Effector memory CD8-positive, alpha-beta T cell (primary cell): ENCODE data around the gene PPARD.

Source experiments
- ATAC-seq: fragments of 150-1000 bp; cut with Tn5 transposase; replicated peaks from 2 replicates; pipeline ENCODE4 v1.10.0; 2021; ENCODE audit warnings: mild to moderate bottlenecking, moderate library complexity
- DNase-seq, 3 experiments: peaks; one replicate each; pipeline ENCODE4 v3.0.0; 2021
- H3K27ac Mint-ChIP-seq, 2 donors: one replicate each; pipeline ENCODE4 v1.8.0; 2022; ENCODE audit warnings: mild to moderate bottlenecking in 2 of 2, mixed read lengths in 2 of 2, moderate library complexity in 2 of 2
- H3K27me3 Mint-ChIP-seq, 2 donors: one replicate each; pipeline ENCODE4 v1.8.0; 2022; ENCODE audit warnings: mixed read lengths in 2 of 2
- H3K36me3 Mint-ChIP-seq: one replicate; pipeline ENCODE4 v1.8.0; 2022; ENCODE audit warnings: mild to moderate bottlenecking, moderate library complexity, mixed read lengths; ENCODE audit not compliant: insufficient read depth
- H3K4me1 Mint-ChIP-seq, 2 donors: one replicate each; pipeline ENCODE4 v1.8.0; 2022; ENCODE audit warnings: low read depth in 2 of 2, mixed read lengths in 2 of 2
- H3K4me3 Mint-ChIP-seq, 2 donors: one replicate each; pipeline ENCODE4 v1.8.0; 2022; ENCODE audit warnings: mild to moderate bottlenecking in 2 of 2, mixed read lengths in 2 of 2, moderate library complexity in 2 of 2
- H3K9me3 Mint-ChIP-seq, 2 donors: one replicate each; pipeline ENCODE4 v1.8.0; 2022; ENCODE audit warnings: mixed read lengths in 2 of 2

Gene PPARD

GRCh38 chr6:35368038-35368887 is 25.9 kb downstream of the PPARD start:
- Mint-ChIP-seq H3K4me3 (no peak overlapping the region), H3K27ac (peak overlapping the region in 1 of 2 donors; percentile 1), H3K4me1 (peaks cover 33 to 43% of the 10 kb centered on the region in 2 donors), H3K27me3 (no peaks in the 10 kb centered on the region), H3K9me3 (no peaks in the 10 kb centered on the region), H3K36me3 (peaks cover 4% of the 10 kb centered on the region)
- DNase-seq (no peak), ATAC-seq (no peak)

DNA sequence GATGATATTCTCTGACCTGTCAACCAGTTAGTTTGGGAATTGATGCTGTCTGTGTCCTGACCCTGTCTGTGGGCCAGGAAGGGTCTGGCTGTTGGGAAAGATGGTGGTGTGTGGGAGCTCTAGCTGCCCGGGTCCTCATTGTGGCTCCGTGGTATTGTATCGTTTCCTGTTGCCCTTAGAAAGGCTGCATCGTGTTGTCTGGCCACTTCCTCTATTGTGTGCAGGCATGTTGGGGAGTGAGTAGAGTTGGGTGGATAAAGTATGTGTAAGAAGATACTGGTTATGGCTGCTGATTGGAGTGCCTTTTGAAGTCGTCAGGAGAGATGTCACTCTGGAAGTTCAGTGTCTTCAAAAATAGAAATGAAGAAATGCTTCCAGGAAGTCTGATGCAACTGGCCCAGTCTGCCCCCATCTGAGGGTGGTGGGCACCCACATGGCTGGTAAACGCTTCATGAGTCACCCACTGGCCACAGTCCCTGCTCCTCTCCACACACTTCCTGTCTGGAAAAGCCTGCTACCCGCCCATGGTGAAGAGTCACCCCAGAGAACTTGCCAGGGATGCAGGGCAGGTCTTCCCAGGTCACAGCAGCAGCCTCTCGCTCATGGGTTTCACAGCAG is 27.9 kb downstream of the PPARD start:
- DNase-seq (no peak), ATAC-seq (peak; percentile 79)
- Mint-ChIP-seq H3K36me3 (peaks cover 2% of the 10 kb centered on the region), H3K27ac (peak overlapping the region; percentile 46 to 92), H3K9me3 (no peaks in the 10 kb centered on the region), H3K4me1 (peaks cover 33 to 41% of the 10 kb centered on the region in 2 donors), H3K4me3 (peak overlapping the region; percentile 63 to 66), H3K27me3 (no peaks in the 10 kb centered on the region)

- no peaks in the 10 kb centered on the region for H3K27me3 Mint-ChIP-seq
- H3K36me3 Mint-ChIP-seq = peaks cover 2% of the 10 kb centered on the region
- H3K27ac Mint-ChIP-seq = peak overlapping the region; percentile 46 to 92
- no peaks in the 10 kb centered on the region for H3K9me3 Mint-ChIP-seq
- peaks cover 33 to 38% of the 10 kb centered on the region in 2 donors for H3K4me1 Mint-ChIP-seq
- no peak for DNase-seq
- H3K4me3 Mint-ChIP-seq = peak overlapping the region; percentile 63 to 66
- no peak for ATAC-seq
Measured at GRCh38 chr6:35370785-35371493, 28.6 kb downstream of the PPARD start.

DNA sequence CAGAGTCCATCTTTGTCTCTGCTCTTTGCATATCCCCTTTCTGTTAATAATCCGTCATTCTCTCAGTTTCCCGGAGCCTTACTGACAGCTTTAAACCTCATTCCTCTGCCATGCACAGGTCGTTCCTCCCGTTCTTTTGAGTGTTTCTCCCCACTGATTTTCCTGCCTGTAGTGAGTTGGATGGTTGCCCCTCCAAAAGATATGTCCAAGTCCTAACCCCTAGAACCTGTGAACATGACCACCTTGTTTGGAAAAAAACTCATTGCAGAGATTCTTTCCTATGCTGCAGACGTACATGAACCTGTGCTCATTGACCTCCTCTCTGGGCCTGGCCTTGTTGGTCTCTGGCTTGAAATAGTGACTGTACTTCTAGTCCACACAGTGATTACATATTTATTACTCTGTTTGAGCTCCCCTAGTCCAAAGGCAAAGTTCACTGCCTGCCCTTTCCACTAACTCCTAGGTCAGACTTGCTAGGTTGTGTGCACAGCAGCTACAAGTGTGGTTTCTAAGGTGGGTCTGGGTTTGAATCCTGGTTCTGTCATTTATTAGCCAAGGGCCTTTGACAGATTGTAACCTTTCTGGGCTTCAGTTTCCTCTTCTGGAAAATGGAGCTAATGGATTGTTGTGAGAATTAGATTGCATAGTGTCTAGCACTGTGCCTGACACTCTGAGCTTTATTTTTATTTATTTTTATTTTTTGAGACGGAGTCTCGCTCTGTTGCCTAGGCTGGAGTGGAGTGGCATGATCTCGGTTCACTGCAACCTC is 29.3 kb downstream of the PPARD start:
- H3K9me3 Mint-ChIP-seq = no peaks in the 10 kb centered on the region
- peaks cover 39 to 42% of the 10 kb centered on the region in 2 donors for H3K4me1 Mint-ChIP-seq
- ATAC-seq = no peak
- no peaks in the 10 kb centered on the region for H3K27me3 Mint-ChIP-seq
- H3K4me3 Mint-ChIP-seq = peak overlapping the region; percentile 63 to 66
- peak overlapping the region; percentile 46 to 92 for H3K27ac Mint-ChIP-seq
- DNase-seq = no peak
- peaks cover 2% of the 10 kb centered on the region for H3K36me3 Mint-ChIP-seq

DNA sequence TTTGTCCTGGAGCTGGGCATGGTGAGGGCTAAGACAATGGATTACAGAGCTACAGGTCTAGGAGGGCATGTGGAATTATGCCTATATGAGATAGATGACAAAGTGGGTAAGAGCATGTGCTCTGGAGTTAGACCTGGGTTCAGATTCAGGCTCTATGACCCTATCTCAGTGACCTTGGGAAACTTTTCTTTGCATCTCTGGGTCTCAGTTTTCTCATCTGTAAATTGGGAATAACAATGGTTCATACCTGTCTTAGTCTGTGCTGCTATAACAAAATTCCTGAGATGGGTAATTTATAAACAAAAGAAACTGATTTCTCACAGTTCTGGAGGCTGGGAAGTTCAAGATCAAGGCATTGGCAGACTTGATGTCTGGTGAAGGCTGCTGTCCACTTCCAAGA is 30.3 kb downstream of the PPARD start:
- no peak for ATAC-seq
- Mint-ChIP-seq H3K36me3 (peaks cover 2% of the 10 kb centered on the region), H3K27ac (no peak overlapping the region), H3K27me3 (no peaks in the 10 kb centered on the region), H3K4me3 (no peak overlapping the region), H3K4me1 (peaks cover 39 to 41% of the 10 kb centered on the region in 2 donors), H3K9me3 (no peaks in the 10 kb centered on the region)
- no peak for DNase-seq

DNA sequence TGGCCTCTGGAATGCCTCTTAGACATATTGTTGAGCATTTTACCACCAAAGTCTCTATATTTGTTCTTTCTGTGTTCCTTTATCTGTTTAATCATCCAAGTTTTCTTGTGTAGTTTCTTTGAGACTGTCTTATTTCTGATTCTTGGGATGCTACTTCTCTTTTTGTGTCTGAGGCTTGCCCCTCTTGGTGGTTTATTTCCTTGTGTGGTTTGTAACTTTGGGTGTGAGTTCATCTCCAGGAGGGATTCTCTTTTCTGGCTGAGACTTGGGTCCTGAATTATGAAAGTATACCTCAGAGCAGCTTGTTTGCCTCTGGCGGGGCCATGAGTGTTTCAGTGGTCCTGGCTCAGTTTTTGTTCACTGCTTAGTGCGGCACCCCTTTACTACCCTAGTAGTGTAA is 33.9 kb downstream of the PPARD start:
- ATAC-seq (no peak), DNase-seq (no peak)
- Mint-ChIP-seq H3K9me3 (no peaks in the 10 kb centered on the region), H3K4me3 (no peak overlapping the region), H3K4me1 (peaks cover 16 to 21% of the 10 kb centered on the region in 2 donors), H3K36me3 (peaks cover 9% of the 10 kb centered on the region), H3K27me3 (no peaks in the 10 kb centered on the region), H3K27ac (peak overlapping the region in 1 of 2 donors; percentile 7)

GRCh38 chr6:35377002-35377401 is 34.6 kb downstream of the PPARD start:
- no peak overlapping the region for H3K4me3 Mint-ChIP-seq
- H3K9me3 Mint-ChIP-seq = no peaks in the 10 kb centered on the region
- peaks cover 11 to 15% of the 10 kb centered on the region in 2 donors for H3K4me1 Mint-ChIP-seq
- no peak for DNase-seq
- no peaks in the 10 kb centered on the region for H3K27me3 Mint-ChIP-seq
- H3K27ac Mint-ChIP-seq = no peak overlapping the region
- ATAC-seq = no peak
- peaks cover 12% of the 10 kb centered on the region for H3K36me3 Mint-ChIP-seq

- Mint-ChIP-seq H3K4me1 (peaks cover 11 to 18% of the 10 kb centered on the region in 2 donors), H3K4me3 (no peak overlapping the region), H3K27me3 (no peaks in the 10 kb centered on the region), H3K27ac (no peak overlapping the region), H3K36me3 (peaks cover 16% of the 10 kb centered on the region), H3K9me3 (no peaks in the 10 kb centered on the region)
- DNase-seq = no peak
- no peak for ATAC-seq
Measured at GRCh38 chr6:35378261-35378660, 35.9 kb downstream of the PPARD start.

GRCh38 chr6:35381132-35381531 is 38.8 kb downstream of the PPARD start:
- DNase-seq (no peak), ATAC-seq (no peak)
- H3K36me3 Mint-ChIP-seq = peaks cover 16% of the 10 kb centered on the region
- no peak overlapping the region for H3K4me3 Mint-ChIP-seq
- no peak overlapping the region for H3K27ac Mint-ChIP-seq
- no peaks in the 10 kb centered on the region for H3K9me3 Mint-ChIP-seq
- H3K4me1 Mint-ChIP-seq = peaks cover 14 to 21% of the 10 kb centered on the region in 2 donors
- H3K27me3 Mint-ChIP-seq = no peaks in the 10 kb centered on the region

DNA sequence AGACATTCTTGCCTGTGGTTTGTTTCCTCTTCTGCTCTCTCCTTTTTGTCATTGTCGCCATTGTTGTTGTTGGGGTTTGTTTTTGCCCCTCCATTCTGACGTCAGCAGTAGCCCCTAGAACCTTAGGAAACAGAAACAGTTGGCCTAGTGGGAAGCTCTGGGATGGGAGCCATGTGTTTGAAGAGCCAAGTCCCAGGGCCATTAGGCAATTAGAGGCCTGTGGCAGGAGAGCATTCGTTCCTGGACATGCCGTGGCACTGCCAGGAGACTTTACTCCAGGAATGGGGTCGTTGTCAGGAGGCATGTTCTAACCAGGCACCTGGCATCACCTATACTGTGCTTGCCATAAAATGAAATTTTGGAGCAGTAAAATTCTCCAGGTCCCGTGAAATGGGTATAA is 39.7 kb downstream of the PPARD start:
- H3K4me1 Mint-ChIP-seq = peaks cover 14 to 17% of the 10 kb centered on the region in 2 donors
- DNase-seq = no peak
- H3K9me3 Mint-ChIP-seq = no peaks in the 10 kb centered on the region
- peaks cover 16% of the 10 kb centered on the region for H3K36me3 Mint-ChIP-seq
- no peak for ATAC-seq
- no peak overlapping the region for H3K4me3 Mint-ChIP-seq
- no peak overlapping the region for H3K27ac Mint-ChIP-seq
- no peaks in the 10 kb centered on the region for H3K27me3 Mint-ChIP-seq

GRCh38 chr6:35385457-35386202 is 43.3 kb downstream of the PPARD start:
- Mint-ChIP-seq H3K4me3 (no peak overlapping the region), H3K27ac (peak overlapping the region in 1 of 2 donors; percentile 26), H3K36me3 (peaks cover 19% of the 10 kb centered on the region), H3K27me3 (no peaks in the 10 kb centered on the region), H3K9me3 (no peaks in the 10 kb centered on the region), H3K4me1 (peaks cover 10 to 12% of the 10 kb centered on the region in 2 donors)
- DNase-seq = no peak
- ATAC-seq = no peak

DNA sequence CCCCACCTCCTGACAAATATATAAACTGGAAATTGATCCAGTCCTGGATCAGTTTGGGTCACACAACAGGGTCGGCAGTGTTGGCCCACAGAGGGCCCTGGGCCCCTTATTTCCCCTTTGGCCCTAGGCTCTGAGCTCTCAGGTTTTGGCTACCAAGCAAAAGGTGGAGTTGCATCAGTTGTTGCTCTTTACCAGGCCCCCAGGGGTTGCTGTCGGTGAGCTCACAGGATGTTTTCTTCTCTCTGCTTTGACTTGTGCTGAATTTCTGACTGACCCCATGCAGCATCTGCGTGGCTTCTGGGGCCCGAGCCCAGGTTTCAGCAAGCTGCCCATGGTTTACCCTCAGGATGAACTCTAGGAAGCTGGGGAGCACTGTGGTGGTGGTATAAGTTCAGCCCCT is 44.6 kb downstream of the PPARD start:
- no peak overlapping the region for H3K4me3 Mint-ChIP-seq
- peaks cover 11% of the 10 kb centered on the region for H3K36me3 Mint-ChIP-seq
- H3K9me3 Mint-ChIP-seq = no peaks in the 10 kb centered on the region
- no peak for DNase-seq
- ATAC-seq = no peak
- no peak overlapping the region for H3K27ac Mint-ChIP-seq
- H3K27me3 Mint-ChIP-seq = no peaks in the 10 kb centered on the region
- H3K4me1 Mint-ChIP-seq = peaks cover 15 to 18% of the 10 kb centered on the region in 2 donors
